ENCODE data around the gene C17orf107. TPM values are rescaled to one million over a fixed set of nuclear protein-coding genes. Genes with fewer than 3 reads are reported as not detected.

C17orf107 gene
- total and polyA plus RNA-seq, 2 of the 13 experiments (the other 11 are each of a cell fraction or from before 2014, with no cell fraction given): 0.20 to 0.59 TPM

GRCh38 chr17:4896332-4897197, 2.8 kb upstream of the C17orf107 start (continued):
- TF ChIP-seq, protein P1, sequence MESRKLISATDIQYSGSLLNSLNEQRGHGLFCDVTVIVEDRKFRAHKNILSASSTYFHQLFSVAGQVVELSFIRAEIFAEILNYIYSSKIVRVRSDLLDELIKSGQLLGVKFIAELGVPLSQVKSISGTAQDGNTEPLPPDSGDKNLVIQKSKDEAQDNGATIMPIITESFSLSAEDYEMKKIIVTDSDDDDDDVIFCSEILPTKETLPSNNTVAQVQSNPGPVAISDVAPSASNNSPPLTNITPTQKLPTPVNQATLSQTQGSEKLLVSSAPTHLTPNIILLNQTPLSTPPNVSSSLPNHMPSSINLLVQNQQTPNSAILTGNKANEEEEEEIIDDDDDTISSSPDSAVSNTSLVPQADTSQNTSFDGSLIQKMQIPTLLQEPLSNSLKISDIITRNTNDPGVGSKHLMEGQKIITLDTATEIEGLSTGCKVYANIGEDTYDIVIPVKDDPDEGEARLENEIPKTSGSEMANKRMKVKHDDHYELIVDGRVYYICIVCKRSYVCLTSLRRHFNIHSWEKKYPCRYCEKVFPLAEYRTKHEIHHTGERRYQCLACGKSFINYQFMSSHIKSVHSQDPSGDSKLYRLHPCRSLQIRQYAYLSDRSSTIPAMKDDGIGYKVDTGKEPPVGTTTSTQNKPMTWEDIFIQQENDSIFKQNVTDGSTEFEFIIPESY (CRISPR knock-in tag; IDR thresholded peaks at IDR 0.05): no peak
- TF ChIP-seq, protein P2, sequence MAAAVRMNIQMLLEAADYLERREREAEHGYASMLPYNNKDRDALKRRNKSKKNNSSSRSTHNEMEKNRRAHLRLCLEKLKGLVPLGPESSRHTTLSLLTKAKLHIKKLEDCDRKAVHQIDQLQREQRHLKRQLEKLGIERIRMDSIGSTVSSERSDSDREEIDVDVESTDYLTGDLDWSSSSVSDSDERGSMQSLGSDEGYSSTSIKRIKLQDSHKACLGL (CRISPR knock-in tag; IDR thresholded peaks at IDR 0.05): no peak

DNA sequence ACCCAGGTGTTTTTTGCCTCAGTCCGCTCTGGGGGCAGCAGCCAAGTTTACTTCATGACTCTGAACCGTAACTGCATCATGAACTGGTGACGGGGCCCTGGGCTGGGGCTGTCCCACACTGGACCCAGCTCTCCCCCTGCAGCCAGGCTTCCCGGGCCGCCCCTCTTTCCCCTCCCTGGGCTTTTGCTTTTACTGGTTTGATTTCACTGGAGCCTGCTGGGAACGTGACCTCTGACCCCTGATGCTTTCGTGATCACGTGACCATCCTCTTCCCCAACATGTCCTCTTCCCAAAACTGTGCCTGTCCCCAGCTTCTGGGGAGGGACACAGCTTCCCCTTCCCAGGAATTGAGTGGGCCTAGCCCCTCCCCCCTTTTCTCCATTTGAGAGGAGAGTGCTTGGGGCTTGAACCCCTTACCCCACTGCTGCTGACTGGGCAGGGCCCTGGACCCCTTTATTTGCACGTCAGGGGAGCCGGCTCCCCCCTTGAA, 2.1 kb upstream of the C17orf107 start:
- POLR2A ChIA-PET: no interaction called here
- Histone ChIP-seq H3K27ac (ENCODE audit: extremely low read length, insufficient read depth, low read length) (no peak overlapping the region), H3K79me2 (ENCODE audit: insufficient read depth, low read length) (no peaks in the 10 kb centered on the region), H3K4me1 (ENCODE audit: insufficient read depth, low read length) (no peaks in the 10 kb centered on the region), H2AFZ (ENCODE audit: low read length) (no peak overlapping the region), H3K4me3 (replicated peaks in 1 of 3; ENCODE audit: insufficient read depth in 1 of 3, low read depth in 2 of 3, low read length in 3 of 3) (no peak overlapping the region), H3K9me3 (ENCODE audit: low read length) (no peaks in the 10 kb centered on the region), H3K9ac (ENCODE audit: insufficient read depth, low read depth, low read length) (no peak overlapping the region), H4K20me1 (ENCODE audit: insufficient read depth, low read length) (no peaks in the 10 kb centered on the region), H3K27me3 (ENCODE audit: control insufficient read depth in 1 of 2, insufficient read depth in 2 of 2, low read length in 2 of 2) (no peaks in the 10 kb centered on the region), H3K4me2 (ENCODE audit: low read depth, low read length) (no peak overlapping the region), H3K36me3 (replicated peaks in 1 of 2; ENCODE audit: control insufficient read depth in 1 of 2, insufficient read depth in 2 of 2, low read length in 2 of 2) (peaks cover 26 to 50% of the 10 kb centered on the region in 2 experiments; a peak in 4 of 5 replicates)
- no peak for FAIRE-seq
- BruUV-seq (replicated peaks): no TSS peak
- in situ Hi-C loops (cut with HindIII; ENCODE audit: extremely low pct_ligation_motif_present, low pct_unique_long_range_greater_than_20kb): loop anchor here (10.0 kb wide), 1 partner anchor 342 kb away; the partner anchor contains the start of gene MYBBP1A
- intact Hi-C loops (cut with micrococcal nuclease; ENCODE audit: unreplicated experiment): no loop called here
- ATAC-seq: no peak
- WGBS (ENCODE audit: low lambda C conversion rate): 94% methylated on average over 10 of the region's 10 CpGs
- CTCF ChIA-PET (ENCODE audit: low intra/inter-chr PET ratio, low total read pairs): no interaction called here
- DNase-seq (ENCODE audit: low spot score): no peak
- TF ChIP-seq ZNF704 (CRISPR knock-in tag; IDR thresholded peaks at IDR 0.05; ENCODE audit: borderline replicate concordance) (no peak), GATAD1 (CRISPR knock-in tag; IDR thresholded peaks at IDR 0.05) (no peak), ARID5B (CRISPR knock-in tag; IDR thresholded peaks at IDR 0.05) (no peak), PBX3 (CRISPR knock-in tag; IDR thresholded peaks at IDR 0.05; ENCODE audit: borderline replicate concordance) (no peak), IRF1 (CRISPR knock-in tag; IDR thresholded peaks at IDR 0.05; ENCODE audit: low read depth) (no peak), ZNF639 (CRISPR knock-in tag; conservative IDR thresholded peaks at IDR 0.05) (no peak)

All from HepG2 (cell line).